Osteoblast (primary cell): ENCODE results near the gene PSMD6. TPM values are rescaled to one million over a fixed set of nuclear protein-coding genes. Genes with fewer than 3 reads are reported as not detected.

ENCODE experiments used
- DNase-seq: peaks from one replicate; pipeline ENCODE4 v3.0.0; 2011; ENCODE audit warnings: low spot score, mixed read lengths; ENCODE audit not compliant: insufficient read length; ENCODE audit errors: missing footprints
- H2AFZ ChIP-seq: 2 replicates; pipeline ENCODE4 v1.6.0; 2011; ENCODE audit warnings: mild to moderate bottlenecking, low read length
- H3K27ac ChIP-seq: 2 replicates; pipeline ENCODE4 v1.5.1; 2011; ENCODE audit warnings: mild to moderate bottlenecking, low read depth, low read length, moderate library complexity
- H3K27me3 ChIP-seq: 2 replicates; pipeline ENCODE4 v1.6.0; 2012; ENCODE audit warnings: mild to moderate bottlenecking, control low read depth, inconsistent platforms, low read length, moderate library complexity; ENCODE audit not compliant: insufficient read depth
- H3K36me3 ChIP-seq: 2 replicates; pipeline ENCODE4 v1.5.1; 2011; ENCODE audit warnings: mild to moderate bottlenecking, low read length, control low read depth, moderate library complexity; ENCODE audit not compliant: insufficient read depth
- H3K4me1 ChIP-seq: 2 replicates; pipeline ENCODE4 v1.5.1; 2011; ENCODE audit warnings: mild to moderate bottlenecking, low read length, control low read depth, moderate library complexity; ENCODE audit not compliant: insufficient read depth
- H3K4me2 ChIP-seq: 2 replicates; pipeline ENCODE4 v1.6.0; 2011; ENCODE audit warnings: mild to moderate bottlenecking, low read length; ENCODE audit not compliant: insufficient read depth
- H3K4me3 ChIP-seq: fragments of 200-600 bp; sonication (generic); 3 replicates; pipeline ENCODE4 v1.5.1; 2012; ENCODE audit warnings: mild to moderate bottlenecking, low read length, inconsistent platforms; ENCODE audit not compliant: insufficient read depth
- H3K79me2 ChIP-seq: 2 replicates; pipeline ENCODE4 v1.6.0; 2012; ENCODE audit warnings: mild to moderate bottlenecking, low read length, control low read depth, inconsistent platforms; ENCODE audit not compliant: insufficient read depth
- H3K9me3 ChIP-seq: 2 replicates; pipeline ENCODE4 v1.5.1; 2011; ENCODE audit warnings: low read depth, low read length, control low read depth
- H4K20me1 ChIP-seq: 2 replicates; pipeline ENCODE4 v1.6.0; 2012; ENCODE audit warnings: mild to moderate bottlenecking, low read length, control low read depth; ENCODE audit not compliant: insufficient read depth
- CTCF ChIP-seq: IDR thresholded peaks from 2 replicates; pipeline ENCODE4 v1.5.1; 2011; ENCODE audit warnings: mild to moderate bottlenecking, low read depth, low read length, moderate library complexity; ENCODE audit errors: extremely low read depth
- total RNA-seq: library from RNA; depleted of rRNA; stranded (reverse); fragments of >200 nt; gene quantifications from 2 replicates; pipeline ENCODE4 v1.2.3, GENCODE V29; 2012

PSMD6 gene
- total RNA-seq, 1 donor, result 76.7 TPM

DNA sequence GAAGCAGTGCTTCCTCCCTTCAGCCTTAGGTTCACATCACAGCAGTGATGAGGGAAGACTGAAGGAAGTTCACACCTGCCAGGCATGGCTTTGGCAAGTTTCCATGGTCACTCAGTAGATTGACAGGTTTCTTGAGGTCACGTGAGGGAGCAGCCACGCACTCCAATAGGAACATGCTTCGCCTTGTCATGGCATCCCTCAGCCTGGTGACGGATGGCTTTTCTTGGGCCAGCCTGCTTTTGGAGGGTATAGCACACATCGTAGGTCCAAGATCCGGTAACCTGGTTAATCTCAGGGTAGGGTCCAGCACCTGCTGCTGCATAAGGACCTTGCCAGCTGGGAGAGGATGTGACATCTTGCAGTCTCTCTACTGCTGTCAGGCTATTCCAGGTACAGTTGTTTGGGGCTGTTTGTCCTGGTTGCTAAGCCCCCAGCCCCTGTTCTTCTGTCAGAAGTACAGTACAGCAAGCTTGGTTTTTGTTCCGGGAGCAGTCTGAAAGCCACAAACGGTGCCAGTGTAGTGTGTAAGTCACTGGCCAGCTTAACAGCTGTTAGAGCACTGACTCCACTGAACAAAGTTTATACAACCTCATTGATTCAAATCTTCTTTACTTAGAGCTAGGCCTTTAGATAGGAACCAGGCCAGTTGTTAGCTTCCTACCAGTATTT lies 42.3 kb downstream of the PSMD6 start:
- no peaks in the 10 kb centered on the region for H3K9me3 ChIP-seq
- no peak for DNase-seq
- peaks cover 56% of the 10 kb centered on the region for H3K79me2 ChIP-seq
- peaks cover 10% of the 10 kb centered on the region for H4K20me1 ChIP-seq
- no peak overlapping the region for H2AFZ ChIP-seq
- H3K4me1 ChIP-seq, result peaks cover 23% of the 10 kb centered on the region
- H3K4me3 ChIP-seq, result no peak overlapping the region
- H3K27ac ChIP-seq, result no peak overlapping the region
- H3K4me2 ChIP-seq, result no peak overlapping the region
- peaks cover 63% of the 10 kb centered on the region for H3K36me3 ChIP-seq
- no peak for TF ChIP-seq CTCF
- no peaks in the 10 kb centered on the region for H3K27me3 ChIP-seq

DNA sequence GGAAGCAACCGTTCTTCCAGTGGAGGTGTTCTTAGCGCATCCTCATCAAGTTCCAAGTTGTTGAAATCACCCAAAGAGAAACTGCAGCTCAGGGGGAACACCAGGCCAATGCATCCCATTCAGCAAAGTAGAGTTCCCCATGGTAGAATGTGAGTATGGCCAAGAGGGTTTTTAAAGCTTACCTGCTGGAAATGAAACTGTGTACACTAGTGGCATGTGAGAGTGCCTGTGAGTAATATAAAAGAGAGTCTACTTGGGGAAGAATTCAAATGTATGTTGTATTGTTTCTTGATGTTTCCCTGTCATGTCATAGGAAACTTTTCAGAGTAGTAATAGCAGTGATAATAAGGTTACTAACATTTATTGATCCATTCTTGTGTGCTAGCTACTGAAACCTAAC lies 43.3 kb downstream of the PSMD6 start:
- H3K4me2 ChIP-seq, result no peak overlapping the region
- H3K4me1 ChIP-seq, result peaks cover 32% of the 10 kb centered on the region
- no peaks in the 10 kb centered on the region for H3K27me3 ChIP-seq
- H2AFZ ChIP-seq, result no peak overlapping the region
- H3K36me3 ChIP-seq, result peaks cover 53% of the 10 kb centered on the region
- H4K20me1 ChIP-seq, result peaks cover 10% of the 10 kb centered on the region
- no peak overlapping the region for H3K4me3 ChIP-seq
- H3K9me3 ChIP-seq, result no peaks in the 10 kb centered on the region
- H3K79me2 ChIP-seq, result peaks cover 48% of the 10 kb centered on the region
- TF ChIP-seq CTCF, result no peak
- H3K27ac ChIP-seq, result no peak overlapping the region
- DNase-seq, result no peak

- Histone ChIP-seq H2AFZ (no peak overlapping the region), H3K4me2 (no peak overlapping the region), H4K20me1 (peaks cover 10% of the 10 kb centered on the region), H3K4me1 (peaks cover 35% of the 10 kb centered on the region), H3K27me3 (no peaks in the 10 kb centered on the region), H3K4me3 (no peak overlapping the region), H3K36me3 (peaks cover 49% of the 10 kb centered on the region), H3K79me2 (peaks cover 51% of the 10 kb centered on the region), H3K9me3 (no peaks in the 10 kb centered on the region), H3K27ac (peak overlapping the region; percentile 11)
- no peak for DNase-seq
- TF ChIP-seq CTCF, result no peak
These were observed 44.0 kb downstream of the PSMD6 start for GRCh38 chr3:63979093-63979885.

- Histone ChIP-seq H3K4me3 (no peak overlapping the region), H2AFZ (no peak overlapping the region), H3K27me3 (no peaks in the 10 kb centered on the region), H4K20me1 (peaks cover 15% of the 10 kb centered on the region), H3K36me3 (peaks cover 46% of the 10 kb centered on the region), H3K79me2 (peaks cover 65% of the 10 kb centered on the region), H3K4me1 (peaks cover 39% of the 10 kb centered on the region), H3K27ac (peak overlapping the region; percentile 37), H3K9me3 (no peaks in the 10 kb centered on the region), H3K4me2 (no peak overlapping the region)
- DNase-seq, result no peak
- no peak for TF ChIP-seq CTCF
These were observed 45.4 kb downstream of the PSMD6 start for GRCh38 chr3:63977893-63978292.
